Measurements from ENCODE around the gene ALK. TPM values are rescaled to one million over a fixed set of nuclear protein-coding genes. Genes with fewer than 3 reads are reported as not detected.

Gene ALK
- total RNA-seq, 1 experiment from 2014 or later = 0.26 TPM

- no peak for DNase-seq (ENCODE audit: low spot score)
Observed at GRCh38 chr2:29450596-29451222, 470.7 kb downstream of the ALK start.

- no peak for DNase-seq (ENCODE audit: low spot score)
Observed at GRCh38 chr2:29449499-29449898, 471.9 kb downstream of the ALK start.

GRCh38 chr2:29448096-29448688 is 473.2 kb downstream of the ALK start:
- no peak for DNase-seq (ENCODE audit: low spot score)

- no peak for DNase-seq (ENCODE audit: low spot score)
Observed at GRCh38 chr2:29447513-29447912, 473.9 kb downstream of the ALK start.

- DNase-seq (ENCODE audit: low spot score) = no peak
Observed at GRCh38 chr2:29446847-29447246, 474.5 kb downstream of the ALK start.

GRCh38 chr2:29444150-29444549 is 477.2 kb downstream of the ALK start:
- no peak for DNase-seq (ENCODE audit: low spot score)

- no peak for DNase-seq (ENCODE audit: low spot score)
Observed at GRCh38 chr2:29443627-29444026, 477.8 kb downstream of the ALK start.

GRCh38 chr2:29443151-29443550 is 478.2 kb downstream of the ALK start:
- DNase-seq (ENCODE audit: low spot score) = no peak

GRCh38 chr2:29440921-29441623 is 480.3 kb downstream of the ALK start:
- DNase-seq (ENCODE audit: low spot score) = no peak

GRCh38 chr2:29433920-29434319 is 487.5 kb downstream of the ALK start:
- DNase-seq (ENCODE audit: low spot score) = no peak

GRCh38 chr2:29433128-29433527 is 488.3 kb downstream of the ALK start:
- no peak for DNase-seq (ENCODE audit: low spot score)

GRCh38 chr2:29431485-29431884 is 489.9 kb downstream of the ALK start:
- DNase-seq (ENCODE audit: low spot score) = no peak

GRCh38 chr2:29430382-29431112 is 490.8 kb downstream of the ALK start:
- no peak for DNase-seq (ENCODE audit: low spot score)

- no peak for DNase-seq (ENCODE audit: low spot score)
Observed at GRCh38 chr2:29426354-29426753, 495.0 kb downstream of the ALK start.

- DNase-seq (ENCODE audit: low spot score) = no peak
Observed at GRCh38 chr2:29425866-29426265, 495.5 kb downstream of the ALK start.

- DNase-seq (ENCODE audit: low spot score) = no peak
Observed at GRCh38 chr2:29423061-29423666, 498.2 kb downstream of the ALK start.

- DNase-seq (ENCODE audit: low spot score) = no peak
Observed at GRCh38 chr2:29420999-29421782, 500.2 kb downstream of the ALK start.

GRCh38 chr2:29420464-29420863 is 500.9 kb downstream of the ALK start:
- DNase-seq (ENCODE audit: low spot score) = no peak

- no peak for DNase-seq (ENCODE audit: low spot score)
Observed at GRCh38 chr2:29417630-29418029, 503.8 kb downstream of the ALK start.

GRCh38 chr2:29412197-29412925 is 509.0 kb downstream of the ALK start:
- no peak for DNase-seq (ENCODE audit: low spot score)

GRCh38 chr2:29405707-29406106 is 515.7 kb downstream of the ALK start:
- DNase-seq (ENCODE audit: low spot score) = no peak

Data from A172 (cell line).